T follicular helper cell (primary cell): Measurements from ENCODE around the gene SDHB.
A peak's percentile ranks its signal among the peaks of the same experiment; 100 is the strongest.

Experiments used
- DNase-seq: peaks from one replicate; pipeline ENCODE4 v3.0.0-alpha.2; 2020; ENCODE audit warnings: low read depth

Gene SDHB

DNA sequence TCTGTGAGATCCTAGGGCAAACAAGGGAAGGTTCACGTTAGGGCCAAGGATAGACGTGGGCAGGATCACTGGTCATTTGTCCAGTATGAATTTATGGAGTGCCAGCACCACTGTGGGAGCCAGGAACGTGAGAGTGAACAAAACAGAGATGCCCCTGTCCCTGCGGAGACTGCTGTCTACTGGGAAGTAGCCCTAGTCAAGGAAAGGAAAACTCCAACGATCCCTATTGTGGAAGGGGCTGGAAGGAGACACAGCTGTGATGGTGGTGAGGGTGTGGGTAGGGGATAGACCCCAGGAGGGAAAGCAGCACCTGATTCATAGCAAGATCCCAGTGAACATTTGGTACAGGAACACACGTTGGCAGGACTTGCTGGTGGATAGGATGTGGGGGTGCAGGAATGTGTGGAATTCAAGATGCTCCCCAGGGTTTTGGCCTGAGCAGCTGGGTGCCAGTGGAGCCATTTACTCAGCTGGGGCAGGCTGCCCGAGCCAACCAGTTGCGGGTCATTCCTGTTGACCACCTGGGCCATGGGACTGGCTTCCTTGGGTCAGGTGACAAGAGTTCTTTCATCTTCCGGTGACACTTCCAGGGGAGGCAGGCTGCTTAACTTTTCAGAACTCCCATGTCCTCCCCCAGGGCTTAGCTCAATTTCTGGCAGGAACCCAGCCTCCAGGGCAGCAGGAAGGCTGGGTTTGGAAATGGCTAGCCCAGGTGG is 40.9 kb downstream of the SDHB start:
- no peak for DNase-seq

DNA sequence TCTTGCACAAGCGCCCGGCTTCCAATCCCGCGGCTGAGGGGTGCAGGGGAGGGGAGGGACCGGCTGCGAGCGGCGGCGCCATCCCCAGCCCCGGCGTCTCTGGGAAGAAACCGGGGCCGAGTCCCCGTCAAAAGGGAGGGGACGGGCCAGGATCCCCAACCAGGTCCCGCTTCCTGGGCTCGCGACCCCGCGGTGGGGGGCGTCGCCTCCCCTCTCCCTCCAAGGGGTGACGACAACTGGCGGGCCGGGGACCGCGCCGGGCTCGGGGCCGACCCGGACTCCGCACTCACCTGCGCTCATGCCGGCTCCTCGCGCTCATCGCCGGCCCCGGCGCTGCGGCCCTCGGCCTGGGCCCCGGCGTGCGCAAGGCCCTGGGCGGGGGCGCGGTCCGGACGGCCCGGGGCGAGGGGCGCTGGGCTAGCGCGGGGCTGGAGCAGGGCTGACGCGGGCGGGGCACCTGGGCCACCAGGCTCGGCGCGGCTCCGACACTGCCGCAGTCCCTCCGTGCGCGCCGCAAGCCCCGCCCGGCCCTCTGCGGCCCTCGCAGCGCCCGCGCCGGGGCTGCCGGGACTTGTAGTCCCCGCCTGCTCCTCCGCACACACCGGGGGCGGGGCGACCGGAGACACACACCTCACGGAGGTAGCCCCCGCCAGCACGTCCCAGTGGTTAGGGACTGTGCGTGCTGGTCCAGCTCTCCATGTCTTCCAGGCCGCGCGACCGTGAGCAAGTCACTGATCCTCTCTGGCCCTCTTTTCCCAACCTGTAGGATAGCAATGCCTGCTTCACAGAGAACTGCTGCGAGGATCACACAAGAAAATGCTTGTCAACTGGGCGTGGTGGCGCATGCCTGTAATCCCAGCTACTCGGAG is 42.2 kb downstream of the SDHB start, which contains the start of gene ATP13A2:
Gene ATP13A2, minus strand, starts transcription at position 490 of the 869 bp plus-strand sequence. Its CDS starts 190 bp downstream, at position 300.
- DNase-seq: peak; percentile 75

DNA sequence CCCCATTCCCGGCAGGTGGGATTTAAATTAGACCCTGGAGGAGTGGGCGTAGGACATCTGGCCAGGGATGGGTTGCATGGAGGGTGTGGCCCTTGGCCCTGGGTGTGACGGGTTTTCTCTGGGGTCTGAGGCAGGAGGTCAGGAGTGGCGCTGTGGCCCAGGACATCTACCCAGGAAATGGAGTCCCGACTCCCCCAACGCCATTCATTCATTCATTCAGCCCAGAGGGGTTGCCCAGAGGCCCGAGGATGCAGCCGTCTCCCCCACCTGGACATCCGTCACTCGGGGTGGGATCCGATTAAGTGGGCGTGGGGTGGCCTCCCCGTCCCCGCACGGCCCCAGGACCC is 42.8 kb downstream of the SDHB start:
- no peak for DNase-seq

DNA sequence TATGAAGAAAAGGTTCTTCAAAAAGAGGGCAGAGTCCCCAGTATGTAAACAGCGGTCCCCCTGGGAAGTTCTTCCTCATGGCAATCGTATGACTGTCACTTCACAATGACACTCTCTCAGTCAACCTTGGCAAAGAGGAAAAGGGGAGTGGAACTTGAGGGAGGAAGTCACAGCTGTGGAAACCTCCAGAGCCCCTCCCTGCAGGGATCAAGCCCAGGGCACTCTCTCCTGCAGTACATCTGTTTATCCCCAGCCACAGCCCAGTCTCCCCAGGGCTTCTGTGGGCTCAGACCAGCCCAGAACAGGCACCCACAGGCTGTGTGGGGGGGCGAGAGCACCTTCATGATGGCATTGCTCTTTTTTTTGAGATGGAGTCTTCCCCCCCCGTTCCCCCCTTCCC is 44.1 kb downstream of the SDHB start:
- DNase-seq: no peak

DNA sequence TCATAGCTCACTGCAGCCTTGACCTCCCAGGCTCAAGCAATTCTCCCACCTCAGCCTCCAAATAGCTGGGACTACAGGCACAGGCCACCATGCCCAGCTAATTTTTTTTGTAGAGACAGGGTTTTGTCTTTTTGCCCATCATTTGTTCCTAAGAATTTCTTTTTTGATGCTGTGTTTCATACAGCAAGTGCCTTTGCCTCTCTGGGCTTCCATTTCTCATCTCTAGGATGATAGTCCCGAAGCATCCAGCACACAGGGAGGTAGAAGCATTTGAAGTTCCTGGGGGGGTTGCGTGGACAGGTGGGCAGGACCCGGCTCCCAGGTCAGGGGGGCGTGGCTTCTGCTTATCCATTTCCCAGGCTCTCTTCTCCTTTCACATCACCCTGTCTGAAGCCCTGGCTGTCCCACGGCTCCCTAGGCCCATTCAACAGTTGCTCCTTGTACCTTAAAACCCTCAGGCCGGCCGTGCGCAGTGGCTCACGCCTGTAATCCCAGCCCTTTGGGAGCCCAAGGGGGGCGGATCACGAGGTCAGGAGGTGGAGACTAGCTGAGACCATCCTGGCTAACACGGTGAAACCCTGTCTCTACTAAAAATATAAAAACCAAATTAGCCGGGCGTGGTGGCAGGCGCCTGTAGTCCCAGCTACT is 45.5 kb downstream of the SDHB start:
- DNase-seq: no peak

DNA sequence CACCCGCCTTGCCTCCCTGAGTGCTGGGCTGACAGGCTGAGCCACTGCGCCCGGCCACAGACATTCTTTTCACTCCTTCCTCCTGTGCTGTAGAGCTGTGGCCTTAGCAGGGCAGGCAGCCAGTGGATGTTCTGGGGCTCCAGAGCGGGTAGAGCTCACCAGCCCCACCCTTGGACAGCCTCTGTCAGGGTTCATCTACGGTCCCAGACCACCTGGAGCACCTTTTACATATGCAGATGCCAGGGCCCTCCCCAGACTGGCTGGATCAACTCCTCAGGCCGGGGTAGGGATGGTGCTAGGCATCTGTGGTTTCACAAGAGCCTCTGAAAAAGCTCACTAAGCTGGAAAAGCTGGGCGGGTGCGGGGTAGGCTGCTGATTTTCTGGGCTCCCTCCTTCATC is 46.7 kb downstream of the SDHB start:
- no peak for DNase-seq

DNA sequence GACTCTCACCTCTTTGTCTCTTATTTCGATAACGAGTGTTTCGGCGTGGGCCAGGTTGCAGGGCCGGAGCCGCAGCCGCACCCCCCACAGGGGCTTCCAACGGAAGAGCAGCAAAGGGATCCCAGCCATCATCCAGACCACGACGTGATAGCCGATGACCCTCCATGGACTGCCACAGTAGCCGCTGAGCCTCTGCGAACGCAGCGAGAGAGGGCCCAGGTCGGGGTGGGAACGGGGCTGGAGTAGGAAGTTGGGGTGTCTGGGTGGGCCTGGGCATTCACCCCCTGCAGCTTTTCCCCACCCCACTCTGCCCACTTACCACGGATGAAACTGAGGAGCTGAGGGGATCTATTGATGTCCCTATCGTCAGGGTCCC is 48.5 kb downstream of the SDHB start:
- no peak for DNase-seq

DNA sequence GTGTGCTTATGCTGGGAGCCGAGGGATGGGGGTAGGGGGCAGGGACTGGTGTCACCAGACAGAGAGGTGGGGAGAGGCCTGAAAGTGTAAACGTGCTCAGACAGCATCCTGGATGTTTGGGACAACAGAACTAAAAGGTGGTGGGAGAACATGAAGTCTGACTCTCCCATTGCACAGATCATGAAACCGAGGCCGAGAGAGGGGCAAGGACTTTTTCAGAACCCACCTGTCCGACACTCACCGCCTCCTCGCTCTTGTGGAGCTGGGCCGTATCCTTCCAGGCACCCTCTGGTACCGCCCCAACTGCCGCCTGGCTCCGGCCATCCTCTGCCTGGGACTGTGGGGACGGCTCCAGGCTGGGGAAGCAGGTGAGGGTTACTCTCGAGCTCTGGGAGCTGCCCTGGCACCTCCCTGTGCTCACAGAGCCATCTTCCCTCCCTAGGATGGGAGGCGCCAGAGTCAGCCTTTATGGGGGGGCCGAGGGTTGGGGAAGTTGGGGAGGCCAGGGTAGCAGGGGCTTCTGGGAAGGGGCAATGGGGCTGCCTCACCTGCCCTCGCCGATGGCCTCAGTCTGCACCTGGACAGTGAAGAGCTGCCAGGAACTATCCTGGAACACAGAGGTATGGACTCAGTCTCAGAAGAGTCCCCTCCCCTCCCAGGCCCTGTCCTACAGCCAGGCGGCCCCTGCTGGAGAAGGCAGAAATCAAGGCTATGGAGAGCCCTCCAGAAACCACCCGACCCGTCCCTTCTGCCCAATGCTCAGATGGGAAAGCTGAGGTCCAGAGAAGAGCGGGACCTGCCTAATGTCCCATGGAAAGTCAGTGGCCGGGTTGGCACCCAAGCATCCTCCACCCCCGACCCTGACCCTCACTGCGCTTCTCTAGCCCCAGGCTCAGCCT is 49.1 kb downstream of the SDHB start:
- no peak for DNase-seq

DNA sequence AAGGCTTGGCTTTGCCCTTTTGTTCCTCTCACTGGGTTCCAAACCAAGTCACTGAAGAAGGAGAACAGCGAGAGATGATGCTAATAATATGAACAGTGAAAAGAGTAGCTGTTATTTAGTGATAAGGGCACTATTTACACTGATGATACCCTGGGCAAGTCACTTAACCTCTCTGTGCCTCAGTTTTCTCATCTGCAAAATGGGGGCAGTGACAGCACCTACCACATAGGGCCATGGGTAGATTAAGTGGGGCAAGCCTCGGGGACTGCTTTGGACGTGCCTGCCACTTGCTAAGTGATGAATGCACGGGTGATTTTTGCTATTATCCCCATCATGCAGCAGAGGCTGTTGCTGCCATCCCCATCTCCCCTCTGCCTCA is 51.3 kb downstream of the SDHB start:
- DNase-seq: no peak

DNA sequence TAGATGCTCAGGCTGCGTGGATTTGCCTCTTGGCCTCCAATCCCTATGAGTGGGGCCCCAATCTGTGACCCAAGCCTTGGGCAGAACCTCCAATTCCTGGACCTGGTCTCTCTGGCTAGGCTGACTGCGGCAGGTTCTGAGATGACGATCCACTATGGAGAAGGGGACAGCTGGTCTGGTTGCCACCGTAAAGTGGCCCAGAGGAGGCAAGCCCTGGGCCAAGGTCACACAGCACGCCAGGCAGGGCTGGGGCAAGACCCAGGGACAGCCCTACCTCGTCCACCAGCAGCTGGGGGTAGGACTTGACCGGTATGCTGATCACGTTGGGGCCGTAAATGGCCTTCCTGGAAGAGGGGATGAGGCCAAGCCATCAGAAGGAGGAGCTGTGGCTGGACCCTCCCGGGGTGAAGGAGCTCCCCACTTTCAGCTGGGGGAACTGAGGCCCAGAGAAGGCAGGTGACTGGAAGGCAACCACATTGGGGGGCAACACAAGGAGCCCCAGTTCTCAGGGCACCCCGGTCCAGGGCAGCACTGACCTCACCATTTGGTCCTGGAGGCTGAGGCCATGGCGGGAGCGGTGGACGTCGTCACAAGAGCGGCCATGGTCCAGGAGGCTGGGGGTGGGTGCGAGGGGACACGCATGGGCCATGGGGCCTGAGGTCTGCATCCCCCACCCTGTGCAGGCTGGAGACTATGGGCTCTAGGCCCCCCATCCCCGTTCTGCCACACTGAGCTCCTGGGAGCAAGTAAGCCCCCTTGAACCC is 51.9 kb downstream of the SDHB start:
- no peak for DNase-seq

DNA sequence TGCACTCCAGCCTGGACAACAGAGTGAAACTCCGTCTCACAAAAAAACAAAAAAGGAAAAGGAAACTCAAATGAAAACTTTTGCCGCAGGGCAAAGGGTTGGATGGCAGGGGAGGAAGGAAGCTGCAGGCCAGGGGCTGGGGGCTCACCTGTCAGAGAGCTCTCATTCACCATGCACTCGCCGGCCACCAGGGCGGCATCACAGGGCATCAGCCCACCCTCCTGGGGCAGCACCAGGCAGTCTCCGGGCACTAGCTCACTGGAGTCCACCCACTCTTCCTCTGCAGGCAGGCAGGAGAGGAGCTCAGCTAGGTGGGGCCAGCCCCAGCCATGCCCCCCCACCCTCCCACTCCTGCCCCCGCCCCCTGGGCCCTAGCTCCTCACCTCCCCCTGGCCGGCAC is 54.0 kb downstream of the SDHB start:
- DNase-seq: no peak

DNA sequence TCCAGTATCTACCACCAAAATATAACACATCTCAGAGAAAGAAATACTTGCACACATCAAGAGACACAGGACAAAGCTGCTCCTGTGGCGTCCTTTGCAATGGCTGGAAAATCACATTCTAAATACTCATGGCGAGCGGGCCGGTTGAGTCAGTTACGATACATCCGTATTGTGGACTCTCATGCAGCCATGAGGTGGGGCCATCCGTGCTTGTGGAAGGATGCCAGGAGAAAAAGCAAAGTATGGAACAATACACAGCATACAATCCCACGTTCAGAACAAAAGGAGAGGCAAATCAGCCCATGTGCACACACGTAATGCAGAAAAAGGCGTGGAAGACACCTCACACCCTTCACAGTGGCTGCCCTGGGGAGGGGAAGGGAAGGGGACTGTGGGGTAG is 55.2 kb downstream of the SDHB start:
- DNase-seq: no peak

DNA sequence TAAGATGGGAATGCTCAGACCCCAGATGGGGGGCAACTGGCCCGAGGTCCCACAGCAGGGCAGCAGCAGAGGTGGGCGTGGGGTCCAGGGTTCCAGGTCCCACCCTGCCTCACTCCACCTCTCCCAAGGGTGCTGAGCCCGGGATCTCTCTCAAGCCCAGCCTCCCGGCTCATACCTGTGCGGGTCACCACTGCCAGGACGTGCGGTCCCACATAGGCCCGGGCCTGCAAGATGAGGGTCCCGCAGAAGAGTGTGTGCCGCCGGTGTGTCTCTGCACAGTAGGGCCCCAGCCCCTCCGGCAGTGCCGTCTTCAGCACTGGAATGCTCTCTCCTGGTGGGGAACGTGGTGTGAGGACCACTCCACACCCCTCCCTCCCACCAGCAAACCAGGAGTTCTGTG is 57.0 kb downstream of the SDHB start:
- no peak for DNase-seq

DNA sequence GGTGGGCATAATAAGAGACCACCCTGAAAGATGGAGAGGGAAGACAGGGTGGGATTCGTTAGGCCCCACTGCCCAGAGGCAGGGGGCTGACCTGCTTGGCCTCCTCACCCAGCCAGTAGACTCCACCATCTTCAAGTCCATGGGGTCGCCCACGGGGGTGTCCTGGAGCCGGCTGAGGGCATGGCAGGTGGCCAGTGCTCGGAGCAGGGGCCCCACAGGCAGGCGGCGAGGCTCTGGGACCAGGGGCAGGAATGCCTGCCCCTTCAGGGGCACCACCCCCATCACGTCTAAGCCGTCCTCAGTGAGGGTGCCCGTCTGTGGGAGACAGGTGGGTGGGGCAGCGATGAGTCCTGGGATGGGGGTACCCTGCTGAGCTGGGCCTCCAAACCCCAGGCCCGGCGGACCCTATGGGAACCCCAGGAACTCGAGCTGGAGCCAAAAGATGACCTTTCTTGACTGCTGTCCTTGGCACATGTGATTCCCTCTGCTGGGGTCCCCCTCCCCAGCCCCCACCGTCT is 60.3 kb downstream of the SDHB start:
- DNase-seq: no peak

DNA sequence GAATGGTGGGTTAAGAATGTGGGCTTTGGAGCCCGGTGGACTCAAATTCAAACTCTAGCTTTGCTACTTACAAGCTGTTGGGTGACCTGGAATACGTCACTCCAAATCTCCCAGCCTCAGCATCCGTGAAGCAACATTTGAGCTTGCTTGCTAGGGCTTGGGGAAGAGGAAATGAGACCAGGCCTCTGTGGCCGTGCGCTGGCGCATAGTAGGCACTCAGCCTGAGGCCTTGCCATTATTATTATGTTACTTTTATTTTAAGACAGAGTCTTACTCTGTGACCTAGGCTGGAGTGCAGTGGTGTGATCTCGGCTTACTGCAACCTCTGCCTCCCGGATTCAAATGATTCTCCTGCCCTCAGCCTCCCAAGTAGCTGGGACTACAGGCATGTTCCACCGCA is 61.2 kb downstream of the SDHB start:
- no peak for DNase-seq

DNA sequence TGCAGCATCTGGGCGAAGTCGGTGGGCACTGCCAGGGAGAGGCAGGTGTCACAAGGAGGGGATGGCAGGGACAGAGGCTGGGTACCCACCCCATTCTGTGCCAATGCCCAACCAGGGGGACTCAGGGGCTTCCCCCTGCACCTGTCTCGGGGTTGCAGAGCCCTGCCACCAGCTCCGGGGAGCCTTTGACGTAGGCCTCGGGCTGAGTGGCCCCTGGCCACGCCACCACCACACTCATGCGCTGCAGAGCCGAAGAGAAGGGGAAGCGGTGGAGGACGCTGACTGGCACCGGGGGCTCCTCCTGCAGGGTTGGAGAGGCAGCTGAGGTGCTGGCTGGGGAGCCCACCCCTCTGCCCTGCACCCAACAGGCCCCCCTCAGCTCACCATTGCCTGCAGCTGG is 61.7 kb downstream of the SDHB start:
- DNase-seq: no peak

DNA sequence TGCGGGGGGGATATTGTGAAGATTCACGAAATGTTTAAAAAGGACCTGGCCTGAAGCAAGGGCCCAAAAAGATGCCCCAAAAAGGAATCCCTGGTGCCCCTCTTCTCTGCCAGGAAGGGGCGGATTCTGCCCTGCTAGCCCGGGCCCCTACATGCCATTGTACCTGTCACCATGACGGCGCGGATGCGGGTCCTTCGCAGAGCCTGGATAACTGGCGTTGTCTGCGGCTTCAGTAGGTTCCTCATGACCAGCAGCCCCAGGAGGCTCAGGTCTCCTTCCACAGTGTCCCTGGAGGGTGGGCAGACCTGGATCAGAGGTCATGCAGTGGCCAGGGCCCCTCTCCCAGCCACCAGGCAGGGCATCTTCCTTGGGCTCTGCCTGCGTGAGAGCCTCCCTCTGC is 62.3 kb downstream of the SDHB start:
- DNase-seq: no peak

DNA sequence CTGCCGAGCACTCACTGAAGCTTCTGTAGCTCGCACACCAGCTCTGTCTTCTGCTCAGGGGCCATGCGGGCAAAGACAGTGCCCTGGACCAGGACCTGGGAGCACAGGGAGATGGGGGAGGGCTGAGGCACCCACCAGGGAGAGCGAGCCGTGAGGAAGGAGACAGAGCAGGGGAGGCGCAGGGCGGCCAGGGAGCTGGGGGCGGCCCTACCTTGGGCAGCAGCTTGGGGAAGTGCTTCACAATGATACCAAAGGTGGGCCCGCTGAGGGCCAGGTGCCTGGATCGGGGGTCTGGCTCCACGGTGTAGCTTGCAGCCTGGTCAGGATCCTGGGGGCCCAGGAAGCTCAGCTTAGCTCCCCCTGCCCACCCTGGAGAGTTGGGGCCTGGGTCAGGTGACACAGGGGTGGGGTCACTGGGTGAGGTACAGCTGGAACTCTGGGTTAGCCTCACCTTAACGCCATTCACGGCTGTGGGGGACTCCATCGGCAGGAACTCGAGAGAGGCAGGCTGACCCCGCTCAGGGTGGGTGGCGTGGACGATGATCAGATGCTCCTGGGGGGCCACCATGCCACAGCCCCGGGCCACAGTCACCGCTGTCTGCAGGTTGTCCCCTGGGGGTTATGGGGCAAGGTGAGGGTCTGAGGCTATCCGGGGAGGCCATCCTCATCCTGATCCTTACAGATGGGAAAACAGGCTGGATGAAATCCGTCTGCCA is 64.0 kb downstream of the SDHB start:
- no peak for DNase-seq

DNA sequence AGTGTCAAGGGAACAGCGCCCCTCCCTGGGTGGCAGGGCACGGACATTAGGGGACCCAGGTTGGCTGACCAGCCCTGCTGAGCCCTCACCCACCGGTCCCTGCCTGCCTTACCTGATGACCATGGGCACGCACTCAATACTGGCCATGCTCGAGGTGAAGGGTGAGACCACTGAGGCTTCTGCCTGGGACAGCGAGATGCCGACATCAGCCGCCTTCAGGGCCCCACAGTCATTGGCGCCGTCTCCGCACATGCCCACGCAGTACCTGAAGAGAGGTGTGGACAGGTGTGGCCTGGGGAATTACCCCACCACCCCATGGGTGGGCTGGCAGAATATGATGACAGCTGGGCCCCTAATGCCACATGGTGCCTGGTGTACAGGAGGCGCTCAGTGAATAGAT is 65.6 kb downstream of the SDHB start:
- no peak for DNase-seq

DNA sequence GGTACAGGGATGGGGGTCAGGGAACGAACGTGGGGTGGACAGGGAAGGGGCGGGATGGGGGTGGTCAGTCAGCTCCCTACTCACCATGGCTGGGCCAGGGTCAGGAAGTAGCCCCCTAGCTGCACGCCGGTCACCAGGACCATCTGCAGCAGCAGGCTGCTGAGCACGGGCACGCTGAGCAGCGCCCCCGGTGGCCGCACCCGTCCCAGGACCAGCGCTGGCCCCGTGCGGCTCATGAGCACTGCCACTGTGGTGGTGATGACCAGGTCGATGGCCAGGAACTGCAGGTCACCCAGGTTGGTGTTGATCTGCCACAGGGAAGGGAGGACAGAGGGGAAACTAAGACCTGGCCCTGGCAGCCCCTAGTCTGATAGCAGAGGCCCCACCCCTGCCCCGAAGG is 66.9 kb downstream of the SDHB start:
- no peak for DNase-seq
